GM04503 (cell line): Measurements from ENCODE around the gene FLT3.
"Not testable (repeated sequence)": the region's sequence is repeated elsewhere in the genome, so short reads cannot be mapped to it uniquely, and the experiment has no call there.

Source experiments
- DNase-seq: peaks from one replicate; pipeline ENCODE4 v3.0.0-alpha.2; 2012; ENCODE audit warnings: low read depth

The FLT3 gene

DNA sequence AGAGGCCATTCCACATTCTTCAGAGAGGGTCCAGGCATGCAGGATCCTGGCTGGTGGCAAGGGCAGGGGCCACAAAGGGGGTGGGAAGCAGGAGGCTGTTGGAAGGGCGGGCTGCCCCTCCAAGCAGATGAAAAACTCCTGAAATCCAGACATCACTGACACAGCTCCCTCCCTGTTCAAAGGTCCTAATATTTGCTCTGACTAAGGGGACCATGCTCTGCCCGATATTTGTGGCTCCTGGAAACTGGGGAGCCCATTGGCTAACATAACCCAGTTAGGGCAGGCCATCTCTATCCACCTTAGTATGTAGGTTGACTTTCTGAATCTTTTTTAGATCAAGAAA, 127.9 kb downstream of the FLT3 start:
- no peak for DNase-seq

DNA sequence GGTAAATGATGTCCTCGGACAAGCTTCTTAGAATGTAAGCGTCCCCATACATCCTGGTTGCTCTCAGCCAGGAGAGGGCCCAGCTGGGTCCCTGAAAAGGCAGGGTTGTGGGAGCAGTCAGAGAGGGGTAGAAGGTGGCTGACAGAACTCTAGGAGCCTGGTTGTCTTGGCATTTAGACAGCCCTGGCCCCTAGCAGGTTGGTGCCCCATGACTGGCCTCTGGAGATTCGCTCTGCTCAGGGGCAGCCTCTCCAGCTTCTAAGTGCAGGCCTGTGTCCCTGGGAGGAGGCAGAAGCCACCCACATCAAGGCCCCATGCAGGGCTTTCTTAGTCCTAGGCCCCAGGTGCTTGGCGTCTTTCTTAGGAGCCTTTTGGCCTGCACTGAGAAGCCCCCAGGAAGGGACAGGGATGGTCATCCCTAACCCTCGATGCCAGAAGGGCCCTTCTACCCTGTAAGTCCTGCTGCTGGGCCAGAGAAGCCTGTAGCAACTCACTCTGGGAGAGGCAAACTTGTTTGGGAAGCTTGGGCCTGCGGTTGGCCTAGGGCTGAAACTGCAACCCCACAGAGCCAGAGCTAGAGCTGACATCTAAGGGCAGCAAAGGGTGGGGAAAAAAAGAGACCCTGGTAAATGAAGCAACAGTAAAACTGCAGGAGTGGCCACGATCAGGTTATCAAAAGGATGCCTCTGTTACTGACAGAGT, 128.4 kb downstream of the FLT3 start:
- DNase-seq: no peak

DNA sequence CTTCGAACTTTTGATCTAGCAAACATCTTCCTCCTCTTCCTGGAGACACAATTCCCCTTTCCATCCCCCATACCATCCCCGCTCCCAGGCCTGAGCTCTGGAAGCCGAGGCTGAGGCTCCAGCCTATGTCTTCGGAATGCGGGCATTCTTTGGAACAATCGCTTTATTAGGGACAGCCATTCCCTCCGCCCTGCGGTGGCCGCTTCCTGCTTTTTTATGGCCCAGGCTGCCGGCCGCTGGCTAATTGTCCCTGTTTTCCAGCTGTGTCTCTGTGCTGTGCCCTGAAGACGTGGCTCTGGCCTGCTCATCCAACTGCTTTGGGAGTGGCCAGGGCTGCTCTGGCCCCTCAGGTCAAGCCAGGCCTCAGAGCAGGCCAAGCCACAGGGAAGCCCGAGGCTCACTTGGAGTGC, 129.1 kb downstream of the FLT3 start:
- no peak for DNase-seq

DNA sequence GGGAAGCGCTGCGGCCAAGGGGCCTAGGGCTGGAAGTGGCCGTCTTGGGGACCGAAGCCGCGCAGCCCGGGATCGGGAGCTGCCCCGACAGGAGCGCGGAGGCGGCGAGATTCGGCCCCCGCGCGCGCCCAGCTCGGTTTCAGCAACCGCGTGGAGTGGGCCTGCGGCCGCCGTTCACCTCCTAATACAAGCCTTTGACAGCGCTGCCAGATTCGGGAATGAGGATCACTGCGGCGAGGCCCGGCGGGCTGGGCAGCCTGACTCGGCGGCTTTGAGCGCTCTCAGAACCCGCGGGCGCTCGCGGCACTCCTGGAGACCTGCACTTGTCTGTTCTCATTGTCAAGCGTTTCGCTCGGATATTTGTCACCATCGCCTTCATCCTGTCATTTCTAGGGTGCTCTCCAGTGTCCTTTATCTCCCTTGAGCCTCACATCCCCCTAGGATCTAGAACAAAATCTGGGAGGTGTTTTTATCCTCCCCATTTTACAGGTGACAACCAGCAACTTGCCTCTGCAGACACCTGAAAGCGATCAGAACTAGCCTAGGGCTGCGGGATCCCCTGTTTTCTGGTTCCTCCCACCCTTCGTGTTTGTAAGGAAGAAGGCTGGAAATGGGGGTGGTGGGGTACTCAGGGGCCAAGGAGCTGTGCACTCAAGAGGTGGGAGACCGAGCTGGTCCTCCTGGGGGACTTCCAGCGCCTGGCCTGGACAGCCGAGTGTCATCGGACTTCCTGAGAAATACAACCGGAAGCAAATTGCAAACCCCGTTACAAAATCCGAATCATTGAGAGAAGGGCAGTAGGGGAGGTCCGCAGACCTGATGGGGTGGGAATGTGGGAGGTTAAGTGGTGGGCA, 129.8 kb downstream of the FLT3 start:
- no peak for DNase-seq

DNA sequence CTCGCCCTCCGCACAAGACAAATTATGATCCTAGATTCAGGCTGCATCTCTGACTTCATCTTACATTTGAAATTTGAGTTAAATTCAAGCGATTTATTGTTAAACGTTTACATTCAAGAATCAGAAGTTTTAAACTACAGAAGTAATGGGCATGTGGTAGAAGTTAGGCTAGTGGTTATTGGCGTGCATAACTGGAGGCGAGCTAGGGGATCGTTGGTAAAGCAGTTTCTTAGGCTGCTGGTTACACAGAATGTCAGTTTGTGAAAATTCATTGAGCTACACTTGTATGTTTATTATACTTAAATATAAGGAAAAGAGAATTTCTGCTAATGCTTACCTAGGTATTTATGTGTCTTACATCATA, 130.5 kb downstream of the FLT3 start:
- DNase-seq: no peak

DNA sequence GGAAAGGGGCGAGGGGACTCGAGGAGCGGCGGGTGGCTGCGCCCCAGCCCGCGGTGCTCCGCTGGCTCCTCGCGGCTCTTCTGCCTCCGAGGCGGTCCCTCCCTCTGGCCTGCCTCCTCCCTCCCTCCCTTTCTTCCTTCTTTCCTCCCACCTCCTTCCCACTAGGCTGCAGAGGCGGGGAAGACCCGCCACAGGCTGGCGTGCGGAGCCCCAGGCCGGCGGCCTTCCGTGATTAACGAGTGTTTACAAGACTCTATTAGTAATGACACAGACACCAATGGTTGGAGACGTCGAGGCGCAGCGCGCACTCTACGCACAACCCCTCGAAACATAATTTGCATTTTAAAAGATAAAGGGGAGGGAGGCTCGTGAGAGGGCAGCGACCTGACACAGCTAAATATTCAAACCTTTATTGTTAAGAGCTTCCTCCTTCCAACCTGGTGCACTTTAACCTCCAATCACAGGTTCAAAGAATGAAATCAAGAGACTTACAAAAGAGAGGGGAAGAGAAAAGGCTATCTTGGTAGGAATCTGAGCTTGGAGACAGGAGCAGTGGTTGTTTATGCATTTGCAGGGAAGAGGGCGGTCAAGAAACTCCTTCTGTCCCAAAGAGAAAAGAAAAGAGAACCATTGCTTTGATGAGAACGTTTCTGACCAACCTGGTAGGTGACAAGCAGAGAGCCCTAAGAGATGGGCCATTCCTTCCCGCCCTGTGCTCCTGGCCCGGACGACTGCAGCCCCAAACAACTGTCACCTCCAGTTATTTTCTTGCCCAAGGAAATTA, 131.1 kb downstream of the FLT3 start, which contains the start of gene CDX2:
CDX2 (minus strand) TSS at position 234 of the 784 bp plus-strand sequence. CDS start 309 bp downstream, outside the sequence.
- no peak for DNase-seq

DNA sequence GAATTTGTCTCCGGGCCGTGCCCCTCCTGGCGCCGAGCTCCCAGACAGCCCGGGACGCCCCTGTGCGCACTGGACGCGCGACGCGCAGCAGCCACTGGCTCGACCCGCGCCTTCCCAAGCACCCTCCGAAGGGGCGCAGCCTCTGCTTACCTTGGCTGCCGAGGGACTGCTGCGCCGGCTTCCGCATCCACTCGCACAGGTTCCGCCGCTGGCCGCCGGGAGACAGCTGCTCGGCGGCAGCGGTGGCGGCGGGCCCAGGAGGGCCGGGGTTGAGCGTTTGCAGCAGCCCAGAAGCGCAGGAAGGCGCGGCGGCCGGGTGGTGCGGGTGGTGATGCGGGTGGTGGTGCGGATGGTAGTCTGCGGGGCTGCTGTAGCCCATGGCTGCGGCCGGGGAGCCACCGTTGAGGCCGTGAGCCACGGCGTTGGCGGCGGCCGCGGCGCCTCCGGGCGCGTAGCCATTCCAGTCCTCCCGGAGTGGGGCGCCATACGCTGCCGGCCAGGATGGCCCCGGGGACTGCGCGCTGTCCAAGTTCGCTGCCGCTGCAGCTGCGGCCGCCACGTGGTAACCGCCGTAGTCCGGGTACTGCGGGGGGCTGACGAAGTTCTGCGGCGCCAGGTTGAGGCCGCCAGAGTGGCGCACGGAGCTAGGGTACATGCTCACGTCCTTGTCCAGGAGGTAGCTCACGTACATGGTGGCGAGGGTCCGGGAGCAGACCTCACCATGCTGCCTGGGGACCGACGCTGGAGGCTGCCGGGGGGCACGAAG, 131.9 kb downstream of the FLT3 start:
- DNase-seq: no peak

DNA sequence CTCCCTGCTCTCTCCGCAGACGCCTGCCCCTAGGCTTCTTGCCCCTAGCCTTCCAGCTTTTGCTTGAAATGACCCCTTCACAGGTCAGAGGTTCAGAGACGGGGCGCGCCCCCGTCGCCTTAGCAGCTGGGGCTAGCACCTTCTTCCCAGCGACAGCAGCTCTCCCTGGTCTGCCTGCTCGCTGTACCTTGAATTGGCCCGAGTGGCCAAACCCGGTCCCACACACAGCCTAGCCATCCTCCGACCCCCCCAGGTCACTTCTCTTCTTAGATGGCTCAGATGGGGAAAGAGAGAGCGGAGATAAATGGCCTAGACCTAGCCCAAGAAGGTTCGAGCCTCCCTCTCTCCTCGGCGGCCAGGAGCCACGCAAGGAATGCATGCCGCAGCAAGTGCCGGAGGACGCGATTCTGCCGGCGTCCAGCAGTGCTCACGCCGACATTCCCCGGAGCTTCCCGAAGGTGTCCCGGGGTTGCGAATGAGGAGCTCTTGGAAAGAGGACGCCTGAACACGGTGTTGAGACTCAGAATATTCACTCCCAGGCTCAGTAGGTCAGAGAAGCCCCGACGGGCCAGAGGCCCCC, 132.6 kb downstream of the FLT3 start:
- DNase-seq: no peak

DNA sequence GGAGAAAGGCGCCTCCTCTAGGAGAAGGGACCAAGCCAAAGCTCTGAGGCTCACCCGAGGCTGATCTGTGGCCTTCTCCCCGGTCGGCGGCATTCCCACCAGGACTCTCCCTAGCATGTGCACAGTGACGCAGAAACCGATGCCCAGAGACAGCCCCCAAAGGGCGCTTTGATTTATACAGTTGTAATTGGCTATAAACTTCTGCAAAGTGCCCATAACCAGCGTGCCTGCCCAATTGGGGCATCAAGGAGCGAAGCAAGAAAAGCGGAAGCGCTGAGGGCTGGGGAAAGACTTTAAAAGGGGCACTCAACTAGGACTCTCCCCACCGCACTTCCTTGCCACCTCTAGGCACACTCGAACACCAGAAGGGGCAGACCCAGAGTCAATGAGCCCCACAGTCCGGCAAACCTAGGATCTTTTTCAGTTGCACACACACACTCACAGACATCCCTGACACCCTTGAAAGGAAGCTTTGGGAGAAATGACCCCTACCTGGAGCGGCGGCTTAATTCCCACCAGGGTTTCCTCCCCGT, 133.1 kb downstream of the FLT3 start:
- no peak for DNase-seq

DNA sequence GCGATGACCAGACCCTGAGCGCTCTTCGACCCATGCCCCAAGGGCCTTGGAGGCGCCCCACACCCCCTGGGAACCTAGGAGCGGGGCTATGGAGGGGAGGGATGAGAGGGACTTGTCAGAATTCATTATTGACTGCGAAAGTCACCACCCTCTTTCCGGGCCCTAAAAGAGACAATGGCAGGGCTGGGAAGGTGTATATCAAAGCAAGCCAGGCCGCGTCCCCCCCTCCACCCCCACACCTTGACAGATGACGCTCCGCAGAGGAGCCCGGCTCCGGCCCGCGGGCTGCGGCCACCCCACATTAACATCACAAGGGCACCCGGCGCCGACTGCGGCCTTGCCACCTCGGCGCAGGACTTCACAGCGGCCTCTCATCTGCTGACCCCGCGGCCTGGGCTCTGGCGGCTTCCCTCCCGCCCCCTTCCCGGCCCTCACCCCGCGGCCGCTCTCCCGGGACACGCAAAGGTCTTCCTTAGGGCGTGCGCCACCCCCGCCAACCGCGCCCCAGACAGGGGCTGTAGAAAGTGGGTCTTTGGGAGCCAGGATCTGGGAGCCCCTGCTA, 133.7 kb downstream of the FLT3 start:
- DNase-seq: no peak

DNA sequence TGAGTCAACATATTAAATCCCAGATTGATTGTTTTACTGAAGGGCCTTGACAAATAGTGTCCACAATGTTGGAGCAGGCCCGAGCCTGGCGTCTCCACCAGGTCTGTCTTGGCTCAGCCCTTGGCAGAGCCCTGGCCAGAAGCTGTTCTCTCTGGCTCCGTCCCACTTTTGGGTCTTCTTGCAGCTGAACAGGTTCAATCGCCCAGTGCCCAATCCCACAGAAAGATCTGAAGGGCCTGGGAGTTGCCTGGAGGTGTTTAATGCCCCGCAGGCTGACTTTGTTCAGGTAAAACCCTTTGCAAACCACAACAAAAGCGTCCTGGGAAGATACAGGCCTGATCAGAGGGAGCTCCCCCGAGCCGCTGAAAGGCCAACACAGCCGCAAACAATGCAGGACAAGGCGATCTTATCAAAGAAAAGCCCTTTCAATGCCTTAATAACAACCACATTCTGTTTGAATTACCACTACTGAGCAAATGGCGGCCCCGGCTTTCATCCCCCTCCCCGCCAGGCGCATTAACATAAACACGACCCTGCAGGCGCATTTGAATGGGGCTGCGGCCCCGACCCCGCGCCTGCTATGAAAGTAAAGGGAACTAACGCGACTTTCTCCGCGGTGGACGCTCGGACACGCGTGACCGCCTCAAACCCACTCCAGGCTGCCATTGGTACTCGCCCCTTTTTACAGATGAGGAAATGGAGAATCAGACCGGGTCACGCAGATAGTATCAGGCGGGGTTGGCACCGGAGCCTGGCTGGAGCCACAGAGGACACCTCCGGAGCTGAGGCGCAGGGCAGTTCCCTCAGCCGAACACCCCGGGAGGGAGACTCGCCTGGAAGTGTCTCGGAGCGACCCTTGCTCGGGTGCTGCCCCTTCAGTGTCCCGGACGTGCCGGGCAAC, 134.4 kb downstream of the FLT3 start:
- DNase-seq: no peak

DNA sequence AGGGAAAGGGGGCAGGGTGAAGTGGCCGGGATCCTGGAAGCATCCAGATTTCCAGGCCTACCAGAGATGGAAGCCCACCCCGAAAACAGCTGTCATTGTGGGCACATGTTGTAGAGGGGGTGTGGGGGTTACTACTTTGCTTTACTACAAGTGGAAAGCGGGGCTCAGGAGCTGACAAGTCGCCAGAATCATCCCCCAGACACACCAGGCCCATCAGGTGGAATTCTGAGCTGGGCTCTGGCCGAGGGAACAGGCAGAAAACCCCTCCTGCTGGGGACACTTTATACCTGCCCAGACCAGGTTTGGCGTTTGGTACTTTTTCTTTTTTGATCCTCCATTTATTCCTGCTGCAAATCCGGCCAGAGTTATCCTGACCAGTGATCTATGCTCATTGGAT, 135.0 kb downstream of the FLT3 start:
- DNase-seq: no peak

DNA sequence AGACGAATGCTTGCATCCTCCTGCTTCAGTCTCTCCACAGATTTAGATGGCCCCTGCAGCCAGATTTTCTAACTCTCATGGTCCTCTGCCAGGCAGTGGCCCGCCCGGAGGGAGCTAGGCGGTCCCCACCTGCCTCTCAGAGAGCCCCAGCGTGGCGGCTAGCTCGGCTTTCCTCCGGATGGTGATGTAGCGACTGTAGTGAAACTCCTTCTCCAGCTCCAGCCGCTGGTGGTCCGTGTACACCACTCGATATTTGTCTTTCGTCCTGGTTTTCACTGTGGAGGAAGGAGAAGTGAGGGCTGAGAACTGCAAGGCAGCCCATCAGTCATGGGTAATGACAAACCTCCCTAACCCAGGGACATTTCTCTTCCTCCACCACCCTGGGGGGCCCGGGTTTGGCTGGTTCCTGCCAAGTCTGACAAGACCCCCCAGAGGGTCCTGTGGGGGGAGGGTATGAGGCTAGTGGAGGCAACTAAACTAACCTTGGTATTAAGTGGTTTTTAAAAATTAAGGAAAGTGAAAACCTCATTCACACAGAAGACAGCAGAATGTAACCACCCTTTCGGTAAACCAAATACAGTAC, 135.5 kb downstream of the FLT3 start:
- DNase-seq: no peak

DNA sequence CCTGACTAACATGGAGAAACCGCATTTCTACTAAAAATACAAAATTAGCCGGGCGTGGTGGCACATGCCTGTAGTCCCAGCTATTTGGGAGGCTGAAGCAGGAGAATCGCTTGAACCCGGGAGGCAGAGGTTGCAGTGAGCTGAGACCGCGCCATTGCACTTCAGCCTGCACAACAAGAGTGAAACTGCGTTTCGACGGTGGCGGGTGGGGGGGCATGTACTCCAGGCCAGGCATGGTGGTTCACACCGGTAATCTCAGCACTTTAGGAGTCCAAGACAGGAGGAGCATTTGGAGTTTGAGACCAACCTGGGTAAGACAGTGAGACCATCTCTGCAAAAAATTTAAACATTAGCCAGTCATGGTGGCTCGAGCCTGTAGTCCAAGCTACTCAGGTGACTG, 136.2 kb downstream of the FLT3 start:
- not testable (repeated sequence) for DNase-seq

DNA sequence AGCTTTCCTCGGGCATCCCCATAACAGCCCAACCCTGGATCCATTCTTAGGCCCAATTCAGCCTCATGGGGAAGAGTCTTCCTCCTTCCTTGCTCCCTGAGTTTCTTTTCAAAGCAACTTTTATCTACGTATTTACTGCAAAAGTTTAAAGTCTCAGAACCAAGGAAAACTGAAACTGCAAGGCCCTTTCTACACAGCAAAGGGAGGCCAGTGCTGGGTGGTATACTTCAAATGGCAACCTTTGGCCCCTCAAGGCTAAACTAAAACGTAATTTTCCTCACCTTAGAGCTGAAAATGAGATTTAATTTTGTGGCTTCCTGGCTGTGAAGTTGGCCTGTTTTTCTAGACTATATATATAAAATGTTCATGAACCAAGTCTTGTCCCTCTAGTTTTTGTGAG, 136.9 kb downstream of the FLT3 start:
- no peak for DNase-seq

DNA sequence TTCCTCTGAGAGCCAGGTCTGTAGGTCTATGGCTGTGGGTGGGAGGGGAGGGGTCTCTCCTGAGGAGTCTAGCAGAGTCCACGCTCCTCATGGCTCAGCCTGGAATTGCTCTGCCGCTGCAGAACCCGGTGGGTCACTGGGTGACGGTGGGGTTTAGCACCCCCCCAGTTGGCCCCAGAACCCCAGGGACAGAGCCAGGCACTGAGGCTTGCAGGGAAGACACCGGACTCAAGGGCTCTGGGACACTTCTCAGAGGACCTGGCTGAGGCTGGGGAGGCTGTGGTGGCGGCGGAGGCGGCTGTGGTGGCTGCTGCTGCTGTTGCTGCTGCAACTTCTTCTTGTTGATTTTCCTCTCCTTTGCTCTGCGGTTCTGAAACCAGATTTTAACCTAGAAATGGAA, 137.4 kb downstream of the FLT3 start:
- DNase-seq: no peak

DNA sequence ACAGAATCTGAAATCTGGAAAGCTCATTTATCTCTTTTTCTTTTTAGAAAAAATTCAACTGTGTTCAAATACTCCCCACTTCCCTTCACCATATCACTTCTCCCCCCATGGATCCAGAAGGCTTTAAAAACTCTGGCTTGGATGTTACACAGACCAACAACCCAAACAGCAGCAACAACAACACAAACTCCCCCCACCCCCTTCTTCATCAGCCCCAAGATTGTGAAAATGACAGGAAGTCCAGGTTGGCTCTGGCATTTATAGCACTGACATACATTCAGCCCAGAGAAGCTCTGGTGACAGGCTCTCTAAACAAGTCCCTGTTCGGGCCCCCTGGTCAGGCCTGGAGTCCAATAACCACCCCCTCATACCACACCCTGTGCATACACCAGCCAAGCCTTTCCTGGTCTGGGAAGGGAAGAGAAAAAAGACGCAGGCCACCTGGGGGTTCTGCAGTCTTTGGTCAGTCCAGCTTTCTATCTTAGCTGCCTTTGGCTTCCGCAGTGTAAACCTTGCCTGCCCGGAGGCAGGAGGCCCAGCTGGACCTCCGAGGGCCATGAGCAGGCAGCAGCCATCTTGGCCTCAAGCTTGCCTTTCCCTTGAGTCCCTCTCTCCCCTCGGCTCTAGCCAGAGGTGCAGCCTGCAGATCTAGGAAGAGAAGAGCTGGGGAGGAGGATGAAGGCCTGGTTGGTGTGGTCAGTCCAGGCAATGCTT, 138.1 kb downstream of the FLT3 start:
- DNase-seq: no peak

DNA sequence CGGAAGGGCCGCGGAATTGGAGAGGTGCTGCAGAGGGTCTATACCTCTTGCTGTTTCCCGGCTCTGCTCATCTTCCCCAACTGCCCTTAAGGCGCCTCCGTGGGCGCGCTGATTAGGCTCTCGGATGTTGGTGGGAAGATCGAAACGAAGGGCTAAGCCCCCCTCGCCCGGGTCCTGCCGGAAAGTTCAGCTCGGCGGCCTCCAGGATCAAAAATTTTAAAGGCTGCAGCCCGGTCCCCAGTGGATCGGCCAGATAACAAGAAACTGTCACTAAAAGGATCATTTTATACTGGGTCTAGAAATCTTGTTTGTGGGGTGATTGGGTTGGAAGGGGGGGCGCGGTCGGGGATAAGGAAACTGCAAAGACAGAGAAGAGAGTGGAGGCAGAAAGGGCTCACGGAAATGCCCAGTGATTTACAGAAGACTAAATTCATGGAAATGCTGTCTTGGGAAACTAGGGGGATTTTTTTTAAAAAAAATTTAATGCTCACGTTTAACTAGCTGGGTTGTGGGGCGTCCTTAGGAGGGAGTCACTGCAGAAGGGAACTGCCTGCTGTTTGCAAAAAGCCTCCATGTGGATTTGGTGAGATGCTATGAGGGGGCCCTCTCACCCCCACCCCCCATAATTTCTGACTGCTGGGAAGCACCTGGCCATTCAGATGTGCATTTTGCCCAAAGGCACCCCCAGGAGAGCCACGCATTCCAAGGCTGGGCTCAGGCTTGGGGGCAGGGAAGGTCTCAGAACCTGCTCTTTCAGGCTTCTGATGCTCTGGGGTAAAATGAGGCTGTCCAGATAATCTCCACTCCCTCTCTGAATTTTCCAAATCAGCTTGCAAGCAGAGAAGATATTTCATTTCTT, 138.9 kb downstream of the FLT3 start:
- DNase-seq: no peak
